ENCODE measurements around the gene SLC6A9.

The SLC6A9 gene

GRCh38 chr1:43963890-43964289 is 67.4 kb downstream of the SLC6A9 start:
- DNase-seq, result no peak

DNA sequence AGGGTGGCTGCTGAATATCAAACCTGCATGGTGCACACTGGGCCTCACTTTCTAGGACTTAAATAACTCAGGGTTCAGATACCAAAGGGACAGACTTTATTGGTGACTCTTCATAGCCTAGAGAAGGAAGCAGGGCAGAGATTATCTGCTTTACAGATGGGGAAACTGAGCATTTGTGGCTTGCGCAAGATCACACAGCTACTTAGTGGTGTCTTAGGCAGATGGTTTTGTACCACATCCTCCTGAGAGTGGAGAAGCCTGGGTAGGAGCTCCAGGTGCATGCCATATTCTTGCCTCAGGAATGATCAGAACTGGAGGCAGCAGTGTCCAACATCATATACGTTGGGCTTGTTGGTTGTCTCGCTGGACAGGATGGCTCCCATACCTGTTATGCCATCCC is 68.3 kb downstream of the SLC6A9 start:
- DNase-seq, result no peak

- no peak for DNase-seq
Measured at GRCh38 chr1:43962324-43962723, 68.9 kb downstream of the SLC6A9 start.

- DNase-seq, result no peak
Measured at GRCh38 chr1:43961692-43962091, 69.6 kb downstream of the SLC6A9 start.

GRCh38 chr1:43960798-43961197 is 70.5 kb downstream of the SLC6A9 start:
- DNase-seq, result no peak

DNA sequence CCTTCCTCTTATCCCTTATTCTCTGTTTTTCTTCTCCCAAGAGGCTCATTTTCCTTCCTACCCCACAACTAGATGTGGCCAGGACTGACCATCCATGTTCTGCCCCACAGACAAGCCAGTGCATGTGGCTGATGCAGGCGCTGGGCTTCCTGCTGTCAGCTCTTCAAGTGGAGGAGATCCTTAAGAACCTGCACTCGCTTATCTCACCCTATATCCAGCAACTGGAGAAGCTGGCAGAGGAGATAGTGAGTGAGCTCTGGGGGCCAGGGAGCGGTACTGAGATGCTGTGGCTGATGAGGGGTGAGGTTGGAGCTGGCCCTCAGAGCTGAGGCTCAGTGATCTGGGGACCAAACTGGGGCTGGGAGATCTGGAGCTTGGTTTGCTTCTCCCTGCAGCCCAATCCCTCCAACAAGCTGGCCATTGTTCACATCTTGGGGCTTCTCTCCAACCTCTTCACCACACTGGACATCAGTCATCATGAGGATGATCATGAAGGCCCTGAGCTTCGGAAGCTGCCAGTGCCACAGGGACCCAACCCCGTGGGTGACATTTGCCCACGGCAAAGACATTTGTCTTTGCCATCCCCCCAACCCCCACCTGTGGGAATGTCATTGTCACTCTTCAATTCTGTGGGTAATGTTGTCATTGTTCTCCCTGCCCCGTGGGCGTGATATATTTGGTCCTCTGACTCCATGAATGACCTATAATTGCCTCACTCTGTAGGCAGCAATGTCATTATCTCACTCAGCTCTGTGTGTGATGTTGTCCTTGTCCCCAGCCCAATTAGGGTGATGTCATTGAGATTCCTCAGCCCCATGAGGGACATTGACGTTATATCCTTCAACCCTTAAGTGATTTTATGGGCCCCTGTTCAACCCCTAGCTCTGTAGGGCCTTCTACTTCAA is 72.7 kb downstream of the SLC6A9 start:
- DNase-seq, result no peak

- no peak for DNase-seq
Measured at GRCh38 chr1:43957407-43958040, 73.7 kb downstream of the SLC6A9 start.

DNA sequence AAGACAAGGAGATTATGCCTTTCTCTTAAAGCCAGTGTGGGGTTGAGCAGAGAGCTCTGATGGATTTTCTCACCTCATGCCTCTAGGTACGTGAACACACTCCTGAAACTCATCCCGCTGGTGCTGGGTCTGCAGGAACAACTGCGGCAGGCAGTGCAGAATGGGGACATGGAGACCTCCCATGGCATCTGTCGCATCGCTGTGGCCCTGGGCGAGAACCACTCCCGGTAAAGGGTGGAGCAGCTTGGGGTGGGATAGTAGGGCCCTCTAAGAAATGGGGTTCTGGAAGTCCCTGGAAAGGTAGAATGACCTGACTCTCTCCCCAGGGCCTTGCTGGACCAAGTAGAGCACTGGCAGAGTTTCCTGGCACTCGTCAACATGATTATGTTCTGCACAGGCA is 75.0 kb downstream of the SLC6A9 start:
- DNase-seq, result no peak

GRCh38 chr1:43954036-43954435 is 77.2 kb downstream of the SLC6A9 start:
- no peak for DNase-seq

DNA sequence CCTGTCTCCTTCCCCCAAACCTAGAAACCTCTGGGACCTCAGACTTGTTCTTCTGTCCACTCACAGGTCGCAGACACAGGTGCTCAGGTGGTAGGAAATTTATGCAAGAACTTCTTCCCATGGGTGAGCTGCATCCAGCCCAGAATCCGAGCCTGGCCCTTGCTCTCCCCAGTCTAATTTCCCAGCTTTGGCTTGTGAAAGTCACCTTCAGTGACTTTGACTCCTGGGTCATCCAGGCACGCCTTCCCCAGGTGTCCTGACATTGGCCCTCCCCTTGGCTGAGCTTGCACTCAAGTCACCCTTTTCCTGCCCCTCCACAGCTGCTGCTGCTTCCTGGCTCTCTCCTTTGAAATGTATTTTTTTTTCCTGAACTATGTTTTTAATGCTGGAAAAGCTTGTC is 77.9 kb downstream of the SLC6A9 start:
- no peak for DNase-seq

- no peak for DNase-seq
Measured at GRCh38 chr1:43952731-43953346, 78.4 kb downstream of the SLC6A9 start.

DNA sequence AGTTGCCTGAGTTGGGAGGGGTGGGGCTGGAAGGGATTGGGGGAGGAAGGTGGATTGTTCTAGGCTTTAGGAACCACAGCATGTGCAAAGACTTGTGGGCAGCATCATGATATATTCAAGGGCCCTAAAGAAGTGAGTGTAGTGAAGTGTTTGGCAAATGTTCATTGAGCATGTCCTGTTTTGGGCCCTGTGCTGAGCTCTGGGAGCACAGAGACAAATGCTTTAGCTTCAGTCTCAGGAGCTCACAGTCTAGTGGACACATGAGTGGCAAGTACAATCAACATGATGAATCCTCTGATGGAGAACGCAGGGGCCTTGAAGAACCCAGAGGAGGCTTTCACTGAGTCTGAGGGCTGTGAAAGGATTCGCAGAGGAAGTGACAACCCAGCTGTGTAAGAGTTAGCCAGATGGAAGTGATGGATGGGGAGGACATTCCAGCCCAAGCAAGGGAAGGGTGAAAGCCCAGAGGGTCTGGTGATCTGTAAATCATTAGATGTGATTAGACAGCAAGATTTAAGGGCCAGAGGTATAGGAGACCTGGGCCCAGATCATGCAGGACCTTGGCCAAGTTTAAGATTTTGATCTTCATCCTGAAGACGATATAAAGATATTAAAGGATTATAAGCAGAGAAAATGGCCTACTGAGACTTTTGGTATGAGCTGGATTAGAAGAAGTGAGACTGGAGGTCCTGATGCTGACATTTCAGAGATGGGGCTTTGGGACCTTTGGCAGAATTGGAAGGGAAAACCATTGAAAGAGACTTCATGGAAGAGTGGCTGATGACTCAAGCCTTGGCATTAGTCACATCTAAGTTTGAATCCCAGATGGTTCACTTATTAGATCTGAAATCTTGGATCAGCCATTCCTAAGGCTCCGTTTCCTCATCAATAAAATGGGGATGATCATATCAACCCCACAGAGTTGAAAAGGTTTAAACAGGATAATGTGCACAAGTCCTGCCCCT is 80.0 kb downstream of the SLC6A9 start:
- no peak for DNase-seq

DNA sequence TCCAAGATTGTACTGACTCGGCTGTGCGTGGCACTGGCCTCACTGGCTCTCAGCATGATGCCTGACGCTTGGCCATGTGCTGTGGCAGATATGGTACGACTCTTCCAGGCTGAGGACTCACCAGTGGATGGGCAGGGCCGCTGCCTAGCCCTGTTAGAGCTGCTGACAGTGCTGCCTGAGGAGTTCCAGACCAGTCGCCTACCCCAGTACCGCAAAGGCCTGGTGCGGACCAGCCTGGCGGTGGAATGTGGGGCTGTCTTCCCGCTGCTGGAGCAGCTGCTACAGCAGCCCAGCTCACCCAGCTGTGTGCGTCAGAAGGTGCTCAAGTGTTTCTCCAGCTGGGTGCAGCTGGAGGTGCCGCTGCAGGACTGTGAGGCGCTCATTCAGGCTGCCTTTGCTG is 81.6 kb downstream of the SLC6A9 start:
- no peak for DNase-seq

GRCh38 chr1:43947874-43948437 is 83.3 kb downstream of the SLC6A9 start:
- DNase-seq, result no peak

GRCh38 chr1:43947061-43947873 is 84.0 kb downstream of the SLC6A9 start:
- no peak for DNase-seq
